ENCODE measurements around the gene FXYD2. TPM values are rescaled to one million over a fixed set of nuclear protein-coding genes. Genes with fewer than 3 reads are reported as not detected.
"Not testable (repeated sequence)": the region's sequence is repeated elsewhere in the genome, so short reads cannot be mapped to it uniquely, and the experiment has no call there.

Gene FXYD2
- total RNA-seq, 4 donors from 2014 or later, result 0.50 to 3.0 (median 1.2) TPM

DNA sequence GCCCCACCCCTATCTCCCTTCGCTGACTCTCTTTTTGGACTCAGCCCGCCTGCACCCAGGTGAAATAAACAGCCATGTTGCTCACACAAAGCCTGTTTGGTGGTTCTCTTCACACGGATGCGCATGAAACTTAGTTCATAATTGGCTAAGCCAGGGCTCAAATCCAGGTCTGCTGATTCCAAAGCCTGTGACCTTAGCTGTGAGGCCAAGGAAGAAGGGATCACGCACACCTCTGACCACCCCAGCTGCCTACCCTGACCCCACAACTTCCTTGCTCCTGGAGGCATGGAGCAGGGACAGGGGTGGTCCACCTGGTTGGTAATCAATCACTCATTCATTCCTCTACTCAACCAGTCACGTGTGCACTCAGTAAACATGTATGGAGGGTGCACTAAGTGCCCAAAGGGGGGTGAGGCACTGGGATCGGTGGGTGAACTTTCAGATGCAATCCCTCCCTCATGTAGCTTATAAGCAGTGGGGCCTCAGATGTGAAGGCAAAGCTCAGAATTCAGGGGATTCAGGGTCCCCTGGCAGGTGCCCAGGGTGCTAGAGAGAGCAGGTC lies 10.3 kb downstream of the FXYD2 start:
- ATAC-seq, result no peak
- H3K36me3 ChIP-seq, result no peaks in the 10 kb centered on the region
- WGBS, 2 donors (ENCODE audit: low coverage in 1 of 2), result 63 to 75% methylated on average over 2 to 3 of the region's 7 CpGs
- H3K27ac ChIP-seq, result peak overlapping the region in 2 of 4 donors; percentile 60 to 64
- H3K4me3 ChIP-seq, result no peak overlapping the region
- TF ChIP-seq EP300 (IDR thresholded peaks at IDR 0.05) (no peak), POLR2A (IDR thresholded peaks at IDR 0.05) (no peak), POLR2AphosphoS5 (IDR thresholded peaks at IDR 0.05) (no peak)
- TF ChIP-seq, protein P1, sequence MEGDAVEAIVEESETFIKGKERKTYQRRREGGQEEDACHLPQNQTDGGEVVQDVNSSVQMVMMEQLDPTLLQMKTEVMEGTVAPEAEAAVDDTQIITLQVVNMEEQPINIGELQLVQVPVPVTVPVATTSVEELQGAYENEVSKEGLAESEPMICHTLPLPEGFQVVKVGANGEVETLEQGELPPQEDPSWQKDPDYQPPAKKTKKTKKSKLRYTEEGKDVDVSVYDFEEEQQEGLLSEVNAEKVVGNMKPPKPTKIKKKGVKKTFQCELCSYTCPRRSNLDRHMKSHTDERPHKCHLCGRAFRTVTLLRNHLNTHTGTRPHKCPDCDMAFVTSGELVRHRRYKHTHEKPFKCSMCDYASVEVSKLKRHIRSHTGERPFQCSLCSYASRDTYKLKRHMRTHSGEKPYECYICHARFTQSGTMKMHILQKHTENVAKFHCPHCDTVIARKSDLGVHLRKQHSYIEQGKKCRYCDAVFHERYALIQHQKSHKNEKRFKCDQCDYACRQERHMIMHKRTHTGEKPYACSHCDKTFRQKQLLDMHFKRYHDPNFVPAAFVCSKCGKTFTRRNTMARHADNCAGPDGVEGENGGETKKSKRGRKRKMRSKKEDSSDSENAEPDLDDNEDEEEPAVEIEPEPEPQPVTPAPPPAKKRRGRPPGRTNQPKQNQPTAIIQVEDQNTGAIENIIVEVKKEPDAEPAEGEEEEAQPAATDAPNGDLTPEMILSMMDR (IDR thresholded peaks at IDR 0.05), result no peak
- peaks cover 0 to 57% (median 11%) of the 10 kb centered on the region in 3 donors for H3K4me1 ChIP-seq
- no peaks in the 10 kb centered on the region for H3K9me3 ChIP-seq
- H3K27me3 ChIP-seq, result peaks cover 29% of the 10 kb centered on the region

DNA sequence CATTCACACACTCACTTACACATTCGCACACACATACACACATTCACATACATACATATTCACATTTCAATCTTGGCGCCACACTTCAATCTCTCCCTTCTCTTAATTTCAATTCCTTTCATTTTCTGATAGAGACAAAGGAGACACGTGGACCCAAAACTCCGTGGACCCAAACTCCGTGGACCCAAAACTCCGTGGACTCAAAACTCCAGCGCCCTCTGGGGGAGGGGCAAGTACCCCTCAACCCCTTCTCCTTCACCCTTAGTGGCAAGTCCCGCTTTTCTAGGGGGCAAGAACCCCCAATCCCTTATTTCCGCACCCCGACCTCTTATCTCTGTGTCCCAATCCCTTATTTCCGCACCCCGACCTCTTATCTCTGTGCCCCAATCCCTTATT lies 14.5 kb downstream of the FXYD2 start:
- peak overlapping the region in 1 of 4 donors; percentile 65 for H3K27ac ChIP-seq
- H3K4me1 ChIP-seq, result peaks cover 0 to 26% (median 0%) of the 10 kb centered on the region in 3 donors
- not testable (repeated sequence) for H3K4me3 ChIP-seq, H3K9me3 ChIP-seq, H3K36me3 ChIP-seq, ATAC-seq
- 85 to 91% methylated on average over 9 to 12 of the region's 12 CpGs for WGBS, 2 donors (ENCODE audit: low coverage in 1 of 2)
- peaks cover 43% of the 10 kb centered on the region for H3K27me3 ChIP-seq

DNA sequence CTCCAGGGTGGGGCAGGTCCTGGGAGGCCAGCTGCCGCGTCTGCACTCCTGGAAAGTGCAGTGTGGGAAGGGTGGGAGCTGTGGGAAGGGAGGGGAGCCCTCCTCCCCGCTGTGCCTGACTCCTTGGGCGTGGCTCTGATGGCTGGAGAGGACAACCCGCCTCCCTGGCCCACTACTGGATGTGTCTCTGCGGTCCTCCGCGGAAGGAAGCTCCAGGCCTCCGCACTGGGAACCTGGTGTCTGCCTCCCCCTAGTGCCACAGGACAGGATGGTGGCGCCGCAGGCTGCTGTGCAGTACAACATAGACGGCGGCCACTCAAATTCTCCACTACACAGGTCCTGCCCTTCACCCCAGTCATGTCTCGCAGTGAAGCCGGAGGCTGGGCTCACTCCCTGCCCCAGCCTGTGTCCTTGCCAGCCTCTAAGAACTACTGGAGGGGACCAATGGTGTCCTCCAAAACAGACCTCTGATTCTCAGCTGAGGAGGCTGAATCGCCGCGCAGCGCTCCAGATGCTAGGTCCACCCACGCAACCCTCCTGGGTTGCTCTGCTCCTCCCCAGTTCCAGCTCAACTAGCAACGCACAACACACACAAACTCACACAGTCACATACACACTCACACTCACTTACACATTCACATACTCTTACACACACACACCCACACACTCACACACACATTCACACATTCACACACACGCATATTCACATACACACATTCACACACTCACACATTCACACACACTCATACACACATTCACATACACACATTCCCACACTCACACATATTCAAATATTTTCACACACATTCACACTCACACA lies 15.1 kb downstream of the FXYD2 start:
- Histone ChIP-seq H3K36me3 (no peaks in the 10 kb centered on the region), H3K9me3 (no peaks in the 10 kb centered on the region), H3K4me3 (no peak overlapping the region), H3K4me1 (peaks cover 0 to 20% (median 0%) of the 10 kb centered on the region in 3 donors), H3K27ac (peak overlapping the region in 3 of 4 donors; percentile 54 to 65 (median 55)), H3K27me3 (peaks cover 40% of the 10 kb centered on the region)
- WGBS, 2 donors (ENCODE audit: low coverage in 1 of 2), result 38 to 59% methylated on average over 7 to 11 of the region's 22 CpGs
- ATAC-seq, result peak; percentile 80
- TF ChIP-seq, protein P1 (IDR thresholded peaks at IDR 0.05), result peak in 3 of 4 experiments; percentile 50 to 64 (median 50)
- TF ChIP-seq POLR2AphosphoS5 (IDR thresholded peaks at IDR 0.05), result no peak

DNA sequence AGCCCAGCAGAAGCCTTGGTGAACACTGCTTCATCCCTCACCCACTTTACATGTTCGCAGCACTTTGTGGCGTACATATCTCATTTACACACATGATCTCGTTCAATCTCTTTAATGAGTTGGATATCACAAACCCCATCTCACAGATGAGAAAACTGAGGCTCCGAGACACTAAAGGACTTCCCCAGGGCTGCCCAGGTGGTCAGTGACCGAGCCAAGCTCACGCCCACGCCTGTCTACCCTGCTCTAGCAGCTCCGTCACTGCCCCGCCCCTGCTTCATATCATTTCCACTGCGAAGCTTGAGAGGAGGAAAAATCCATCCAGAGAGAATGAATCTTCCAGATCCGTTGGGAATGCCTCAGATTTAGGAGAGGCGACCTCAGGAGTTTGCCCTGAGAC lies 15.8 kb downstream of the FXYD2 start:
- ATAC-seq, result peak; percentile 34
- Histone ChIP-seq H3K9me3 (no peaks in the 10 kb centered on the region), H3K27ac (peak overlapping the region in 3 of 4 donors; percentile 54 to 65 (median 55)), H3K4me3 (no peak overlapping the region), H3K4me1 (peaks cover 0 to 17% (median 0%) of the 10 kb centered on the region in 3 donors), H3K27me3 (peaks cover 38% of the 10 kb centered on the region), H3K36me3 (no peaks in the 10 kb centered on the region)
- no peak for TF ChIP-seq POLR2A (IDR thresholded peaks at IDR 0.05)
- no peak for TF ChIP-seq POLR2AphosphoS5 (IDR thresholded peaks at IDR 0.05)
- TF ChIP-seq, protein P1 (IDR thresholded peaks at IDR 0.05), result no peak
- TF ChIP-seq EP300 (IDR thresholded peaks at IDR 0.05), result no peak
- WGBS, 2 donors (ENCODE audit: low coverage in 1 of 2), result 64 to 75% methylated on average over 4 to 9 of the region's 12 CpGs

DNA sequence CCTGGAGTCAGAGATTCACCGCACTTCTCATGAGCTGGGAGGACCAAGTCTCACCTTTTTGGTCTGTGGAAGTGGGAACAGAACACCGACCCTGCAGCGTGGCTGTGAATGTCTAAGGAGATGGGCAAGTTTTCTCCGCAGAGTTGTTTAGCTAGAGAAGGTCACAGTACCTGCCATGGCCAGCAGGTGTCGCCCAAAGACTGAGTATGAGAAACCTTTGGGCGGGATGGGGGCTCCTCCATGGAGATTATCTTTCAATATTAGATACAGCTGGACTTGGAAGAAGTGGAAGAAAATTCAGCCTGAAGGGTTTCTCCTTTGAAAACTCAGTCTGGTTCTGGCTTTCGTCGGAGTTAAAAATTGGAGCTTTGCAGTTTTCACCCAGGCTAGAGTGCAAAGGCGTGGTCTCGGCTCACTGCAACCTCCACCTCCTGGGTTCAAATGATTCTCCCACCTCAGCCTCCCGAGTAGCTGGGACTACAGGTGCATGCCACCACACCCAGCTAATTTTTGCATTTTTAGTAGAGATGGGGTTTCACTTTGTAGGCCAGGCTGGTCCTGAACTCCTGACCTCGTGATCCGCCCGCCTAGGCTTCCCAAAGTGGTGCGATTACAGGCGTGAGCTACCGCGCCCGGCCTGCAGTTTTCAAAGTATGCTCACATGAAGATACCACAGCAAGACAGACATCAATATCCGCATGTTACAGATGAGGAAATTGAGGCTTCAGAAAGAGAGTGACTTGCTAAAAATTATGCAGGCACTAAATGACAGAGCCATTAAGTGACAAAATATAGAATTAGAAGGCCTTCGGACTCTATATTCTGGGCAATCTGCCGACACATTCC lies 16.8 kb downstream of the FXYD2 start:
- 21 to 54% methylated on average over 4 to 6 of the region's 22 CpGs for WGBS, 2 donors (ENCODE audit: low coverage in 1 of 2)
- ATAC-seq, result peak; percentile 50
- Histone ChIP-seq H3K27me3 (peaks cover 38% of the 10 kb centered on the region), H3K9me3 (no peaks in the 10 kb centered on the region), H3K27ac (no peak overlapping the region), H3K4me1 (peaks cover 0 to 17% (median 0%) of the 10 kb centered on the region in 3 donors), H3K4me3 (no peak overlapping the region), H3K36me3 (no peaks in the 10 kb centered on the region)
- TF ChIP-seq, protein P1 (IDR thresholded peaks at IDR 0.05), result peak in 3 of 4 experiments; percentile 84 to 90 (median 90)
- no peak for TF ChIP-seq POLR2AphosphoS5 (IDR thresholded peaks at IDR 0.05)
